Measurements from ENCODE around the gene GPR143. TPM values are rescaled to one million over a fixed set of nuclear protein-coding genes. Genes with fewer than 3 reads are reported as not detected.

The GPR143 gene
- total and polyA plus RNA-seq, 2 donors (not counting 3 experiments of a cell fraction or from before 2014, with no cell fraction given), result 9.3 to 17.7 TPM

GRCh38 chrX:9767375-9767774, 1.7 kb upstream of the GPR143 start:
- Histone ChIP-seq H3K79me2 (ENCODE audit: control insufficient read depth, insufficient read depth, low read length) (no peaks in the 10 kb centered on the region), H3K4me3 (replicated peaks in 1 of 3; ENCODE audit: insufficient read depth in 1 of 3, low read depth in 1 of 3, low read length in 3 of 3) (no peak overlapping the region), H3K27ac (ENCODE audit: insufficient read depth, low read depth, low read length) (no peak overlapping the region), H3K36me3 (ENCODE audit: control insufficient read depth in 2 of 2, extremely low read depth in 1 of 2, insufficient read depth in 2 of 2, low read length in 2 of 2) (no peaks in the 10 kb centered on the region), H3K4me1 (ENCODE audit: control insufficient read depth, extremely low read depth, insufficient read depth, low read length) (peaks cover 25% of the 10 kb centered on the region), H3K9me3 (replicated peaks; ENCODE audit: control insufficient read depth, insufficient read depth, low read length) (no peaks in the 10 kb centered on the region), H4K20me1 (replicated peaks; ENCODE audit: control insufficient read depth, extremely low read depth, insufficient read depth, low read length) (no peaks in the 10 kb centered on the region), H3K9me1 (replicated peaks; ENCODE audit: control insufficient read depth, extremely low read depth, insufficient read depth, low read length) (no peaks in the 10 kb centered on the region), H3K9ac (replicated peaks; ENCODE audit: extremely low read depth, insufficient read depth, low read length) (no peak overlapping the region), H2AFZ (ENCODE audit: low read depth, low read length) (peak overlapping the region; percentile 72), H3K4me2 (ENCODE audit: insufficient read depth, low read length) (no peak overlapping the region), H3K27me3 (ENCODE audit: control insufficient read depth in 2 of 2, insufficient read depth in 2 of 2, low read length in 2 of 2) (no peaks in the 10 kb centered on the region)
- DNase-seq (ENCODE audit: low read depth, low spot score) (peak; percentile 43), FAIRE-seq (peak; percentile 86)
- dilution Hi-C loops (cut with MboI; ENCODE audit: extremely low pct_ligation_motif_present, low sequenced_read_pairs) (no loop called here), intact Hi-C loops (cut with micrococcal nuclease) (no loop called here)
- no TSS peak for BruUV-seq (replicated peaks)
- ChIA-PET POLR2A (no interaction called here), CTCF (interaction anchor here (1.4 kb wide), 1 partner anchor 22 kb away, joined by 3 read pairs; no protein-coding TSS in a partner anchor)
- TF ChIP-seq POLR2AphosphoS5 (IDR thresholded peaks at IDR 0.05; ENCODE audit: insufficient read depth, low read depth, low read length) (no peak), FOS (IDR thresholded peaks at IDR 0.05; ENCODE audit: borderline replicate concordance, insufficient read depth, low read length) (no peak), JUN (IDR thresholded peaks at IDR 0.05; ENCODE audit: borderline replicate concordance, insufficient read depth, insufficient read length, low read depth) (no peak), MYC (IDR thresholded peaks at IDR 0.05; ENCODE audit: low read depth, low read length) (no peak), GATA2 (IDR thresholded peaks at IDR 0.05; ENCODE audit: insufficient read depth, insufficient read length, low read depth, low read length) (no peak), EZH2 (IDR thresholded peaks at IDR 0.05; ENCODE audit: borderline replicate concordance, low read depth, low read length, severe bottlenecking) (no peak), CTCF (IDR thresholded peaks at IDR 0.05; ENCODE audit: extremely low read depth in 1 of 2, insufficient read depth in 1 of 2, low read depth in 1 of 2, low read length in 2 of 2) (no peak), POLR2A (IDR thresholded peaks at IDR 0.05; ENCODE audit: low read depth, low read length) (no peak), MAX (IDR thresholded peaks at IDR 0.05; ENCODE audit: insufficient read depth, insufficient read length) (no peak)
